Peyer's patch (tissue), 4 donors: Measurements from ENCODE around the gene PTPRM.

Experiments used
- POLR2A ChIP-seq, 2 donors: fragments of 450-650 bp; IDR thresholded peaks; one replicate each; pipeline ENCODE4 v1.5.1; 2017; ENCODE audit warnings: antibody characterized with exemption in 2 of 2, mild to moderate bottlenecking in 2 of 2, moderate library complexity in 2 of 2
- TF ChIP-seq, protein P1 (sequence below), 6 experiments: fragments of 450-650 bp in 4 of 6; fragments of 200-600 bp in 2 of 6; sonication (generic) in 1 of 6; IDR thresholded peaks; one replicate each; pipeline ENCODE4 v1.5.1; 2017 to 2019; ENCODE audit warnings: antibody characterized with exemption in 6 of 6, mild to moderate bottlenecking in 3 of 6, moderate library complexity in 1 of 6

- TF ChIP-seq, protein P1, sequence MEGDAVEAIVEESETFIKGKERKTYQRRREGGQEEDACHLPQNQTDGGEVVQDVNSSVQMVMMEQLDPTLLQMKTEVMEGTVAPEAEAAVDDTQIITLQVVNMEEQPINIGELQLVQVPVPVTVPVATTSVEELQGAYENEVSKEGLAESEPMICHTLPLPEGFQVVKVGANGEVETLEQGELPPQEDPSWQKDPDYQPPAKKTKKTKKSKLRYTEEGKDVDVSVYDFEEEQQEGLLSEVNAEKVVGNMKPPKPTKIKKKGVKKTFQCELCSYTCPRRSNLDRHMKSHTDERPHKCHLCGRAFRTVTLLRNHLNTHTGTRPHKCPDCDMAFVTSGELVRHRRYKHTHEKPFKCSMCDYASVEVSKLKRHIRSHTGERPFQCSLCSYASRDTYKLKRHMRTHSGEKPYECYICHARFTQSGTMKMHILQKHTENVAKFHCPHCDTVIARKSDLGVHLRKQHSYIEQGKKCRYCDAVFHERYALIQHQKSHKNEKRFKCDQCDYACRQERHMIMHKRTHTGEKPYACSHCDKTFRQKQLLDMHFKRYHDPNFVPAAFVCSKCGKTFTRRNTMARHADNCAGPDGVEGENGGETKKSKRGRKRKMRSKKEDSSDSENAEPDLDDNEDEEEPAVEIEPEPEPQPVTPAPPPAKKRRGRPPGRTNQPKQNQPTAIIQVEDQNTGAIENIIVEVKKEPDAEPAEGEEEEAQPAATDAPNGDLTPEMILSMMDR (IDR thresholded peaks at IDR 0.05) = no peak
- no peak for TF ChIP-seq POLR2A (IDR thresholded peaks at IDR 0.05)
Observed at GRCh38 chr18:7896161-7896560, 329.0 kb downstream of the PTPRM start.
